Astrocyte (in vitro differentiated cells and primary cell): ENCODE measurements around the gene HECW1. TPM values are rescaled to one million over a fixed set of nuclear protein-coding genes. Genes with fewer than 3 reads are reported as not detected.

Source experiments
- DNase-seq: peaks from one replicate; pipeline ENCODE4 v3.0.0-alpha.2; 2010; ENCODE audit warnings: low read depth
- FAIRE-seq: peaks from 2 replicates; lab custom pipeline; 2011; peaks lifted over from hg19 to GRCh38; lab: Jason Lieb, UNC
- H2AFZ ChIP-seq: 2 replicates; pipeline ENCODE4 v1.6.0; 2012; ENCODE audit warnings: low read depth, low read length, inconsistent platforms
- H3K27ac ChIP-seq: 2 replicates; pipeline ENCODE4 v1.5.1; 2011; ENCODE audit warnings: low read depth, low read length, inconsistent platforms
- H3K27me3 ChIP-seq: 2 replicates; pipeline ENCODE4 v1.6.0; 2011; ENCODE audit warnings: low read length, inconsistent platforms; ENCODE audit not compliant: insufficient read depth
- H3K36me3 ChIP-seq: 2 replicates; pipeline ENCODE4 v1.5.1; 2011; ENCODE audit warnings: low read length, inconsistent platforms; ENCODE audit not compliant: insufficient read depth
- H3K4me1 ChIP-seq: 2 replicates; pipeline ENCODE4 v1.5.1; 2011; ENCODE audit warnings: low read length, inconsistent platforms; ENCODE audit not compliant: insufficient read depth
- H3K4me2 ChIP-seq: 2 replicates; pipeline ENCODE4 v1.6.0; 2012; ENCODE audit warnings: low read length, inconsistent platforms
- H3K4me3 ChIP-seq: 2 replicates; pipeline ENCODE4 v1.5.1; 2011; ENCODE audit warnings: low read depth, mild to moderate bottlenecking, low read length, inconsistent platforms; ENCODE audit not compliant: insufficient read depth
- H3K79me2 ChIP-seq: 2 replicates; pipeline ENCODE4 v1.6.0; 2012; ENCODE audit warnings: mild to moderate bottlenecking, low read length, inconsistent platforms; ENCODE audit not compliant: insufficient read depth
- H3K9ac ChIP-seq: 2 replicates; pipeline ENCODE4 v1.6.0; 2012; ENCODE audit warnings: mild to moderate bottlenecking, low read length, inconsistent platforms
- H3K9me3 ChIP-seq: 2 replicates; pipeline ENCODE4 v1.5.1; 2012; ENCODE audit warnings: low read depth, mild to moderate bottlenecking, low read length, inconsistent platforms; ENCODE audit not compliant: insufficient read depth
- H4K20me1 ChIP-seq: 2 replicates; pipeline ENCODE4 v1.6.0; 2012; ENCODE audit warnings: low read length, inconsistent platforms; ENCODE audit not compliant: insufficient read depth
- H3K27ac Mint-ChIP-seq: one replicate; pipeline ENCODE4 v1.8.0; 2021; ENCODE audit warnings: mild to moderate bottlenecking, mixed read lengths; ENCODE audit not compliant: unreplicated experiment
- H3K27me3 Mint-ChIP-seq: one replicate; pipeline ENCODE4 v1.8.0; 2021; ENCODE audit warnings: low read depth, mixed read lengths; ENCODE audit not compliant: unreplicated experiment
- H3K36me3 Mint-ChIP-seq: one replicate; pipeline ENCODE4 v1.8.0; 2021; ENCODE audit warnings: low read depth, mixed read lengths; ENCODE audit not compliant: unreplicated experiment
- H3K4me1 Mint-ChIP-seq: one replicate; pipeline ENCODE4 v1.8.0; 2021; ENCODE audit warnings: low read depth, mixed read lengths; ENCODE audit not compliant: unreplicated experiment
- H3K4me3 Mint-ChIP-seq: one replicate; pipeline ENCODE4 v1.8.0; 2021; ENCODE audit warnings: mild to moderate bottlenecking, moderate library complexity, mixed read lengths; ENCODE audit not compliant: unreplicated experiment
- H3K9me3 Mint-ChIP-seq: one replicate; pipeline ENCODE4 v1.8.0; 2021; ENCODE audit warnings: mild to moderate bottlenecking, mixed read lengths; ENCODE audit not compliant: unreplicated experiment
- EZH2 ChIP-seq: IDR thresholded peaks from 2 replicates; pipeline ENCODE4 v1.6.1; 2012; ENCODE audit warnings: mild to moderate bottlenecking, low read length, inconsistent platforms; ENCODE audit not compliant: insufficient read depth
- total RNA-seq: library from RNA; stranded (reverse); gene quantifications from 2 replicates; pipeline ENCODE4 v1.2.1, GENCODE V29; 2021
- TF ChIP-seq, protein P1 (sequence below): IDR thresholded peaks from 2 replicates; pipeline ENCODE4 v1.5.1; 2011; ENCODE audit warnings: low read depth, mild to moderate bottlenecking, inconsistent platforms, low read length, moderate library complexity; ENCODE audit not compliant: insufficient read depth

Gene HECW1
- total RNA-seq, 1 donor from 2014 or later, result 3.3 TPM

DNA sequence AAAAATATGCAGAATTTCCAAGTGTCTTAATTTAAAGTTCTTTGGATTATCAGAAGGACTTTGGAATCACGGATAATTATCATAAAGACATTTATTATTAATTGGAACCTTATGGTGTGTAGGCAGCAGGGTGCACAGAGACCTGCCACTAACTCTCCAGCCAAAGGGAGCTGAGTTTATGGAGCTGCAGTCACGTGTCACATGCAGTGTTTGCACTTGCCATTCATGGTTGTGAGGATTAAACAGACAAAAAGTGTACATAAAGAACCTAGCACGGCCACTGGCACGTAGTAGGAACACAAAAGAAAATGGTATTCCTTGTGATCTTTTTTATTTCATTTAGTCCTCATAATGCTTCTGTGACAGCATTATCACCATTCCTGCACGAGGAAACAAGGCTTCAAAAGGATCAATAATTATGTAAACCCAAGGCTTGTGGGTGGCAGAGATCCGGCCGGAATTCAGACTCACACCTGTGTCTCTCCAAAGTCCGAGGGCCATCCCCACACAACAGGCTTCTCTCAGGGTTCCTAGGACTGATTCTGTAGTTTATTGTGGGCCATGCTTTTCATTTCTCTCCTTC lies 326.5 kb downstream of the HECW1 start:
- Mint-ChIP-seq H3K4me3 (no peak overlapping the region), H3K27ac (no peak overlapping the region), H3K4me1 (no peaks in the 10 kb centered on the region), H3K9me3 (no peaks in the 10 kb centered on the region), H3K36me3 (no peaks in the 10 kb centered on the region), H3K27me3 (peaks cover 15% of the 10 kb centered on the region)
- Histone ChIP-seq H3K4me1 (no peaks in the 10 kb centered on the region), H3K4me3 (no peak overlapping the region), H3K4me2 (no peak overlapping the region), H3K79me2 (no peaks in the 10 kb centered on the region), H3K9ac (no peak overlapping the region), H2AFZ (no peak overlapping the region), H3K36me3 (no peaks in the 10 kb centered on the region), H3K27me3 (no peaks in the 10 kb centered on the region), H4K20me1 (no peaks in the 10 kb centered on the region), H3K27ac (no peak overlapping the region), H3K9me3 (no peaks in the 10 kb centered on the region)
- DNase-seq, result no peak
- FAIRE-seq, result no peak
- TF ChIP-seq EZH2, result no peak
- TF ChIP-seq, protein P1, sequence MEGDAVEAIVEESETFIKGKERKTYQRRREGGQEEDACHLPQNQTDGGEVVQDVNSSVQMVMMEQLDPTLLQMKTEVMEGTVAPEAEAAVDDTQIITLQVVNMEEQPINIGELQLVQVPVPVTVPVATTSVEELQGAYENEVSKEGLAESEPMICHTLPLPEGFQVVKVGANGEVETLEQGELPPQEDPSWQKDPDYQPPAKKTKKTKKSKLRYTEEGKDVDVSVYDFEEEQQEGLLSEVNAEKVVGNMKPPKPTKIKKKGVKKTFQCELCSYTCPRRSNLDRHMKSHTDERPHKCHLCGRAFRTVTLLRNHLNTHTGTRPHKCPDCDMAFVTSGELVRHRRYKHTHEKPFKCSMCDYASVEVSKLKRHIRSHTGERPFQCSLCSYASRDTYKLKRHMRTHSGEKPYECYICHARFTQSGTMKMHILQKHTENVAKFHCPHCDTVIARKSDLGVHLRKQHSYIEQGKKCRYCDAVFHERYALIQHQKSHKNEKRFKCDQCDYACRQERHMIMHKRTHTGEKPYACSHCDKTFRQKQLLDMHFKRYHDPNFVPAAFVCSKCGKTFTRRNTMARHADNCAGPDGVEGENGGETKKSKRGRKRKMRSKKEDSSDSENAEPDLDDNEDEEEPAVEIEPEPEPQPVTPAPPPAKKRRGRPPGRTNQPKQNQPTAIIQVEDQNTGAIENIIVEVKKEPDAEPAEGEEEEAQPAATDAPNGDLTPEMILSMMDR, result no peak

DNA sequence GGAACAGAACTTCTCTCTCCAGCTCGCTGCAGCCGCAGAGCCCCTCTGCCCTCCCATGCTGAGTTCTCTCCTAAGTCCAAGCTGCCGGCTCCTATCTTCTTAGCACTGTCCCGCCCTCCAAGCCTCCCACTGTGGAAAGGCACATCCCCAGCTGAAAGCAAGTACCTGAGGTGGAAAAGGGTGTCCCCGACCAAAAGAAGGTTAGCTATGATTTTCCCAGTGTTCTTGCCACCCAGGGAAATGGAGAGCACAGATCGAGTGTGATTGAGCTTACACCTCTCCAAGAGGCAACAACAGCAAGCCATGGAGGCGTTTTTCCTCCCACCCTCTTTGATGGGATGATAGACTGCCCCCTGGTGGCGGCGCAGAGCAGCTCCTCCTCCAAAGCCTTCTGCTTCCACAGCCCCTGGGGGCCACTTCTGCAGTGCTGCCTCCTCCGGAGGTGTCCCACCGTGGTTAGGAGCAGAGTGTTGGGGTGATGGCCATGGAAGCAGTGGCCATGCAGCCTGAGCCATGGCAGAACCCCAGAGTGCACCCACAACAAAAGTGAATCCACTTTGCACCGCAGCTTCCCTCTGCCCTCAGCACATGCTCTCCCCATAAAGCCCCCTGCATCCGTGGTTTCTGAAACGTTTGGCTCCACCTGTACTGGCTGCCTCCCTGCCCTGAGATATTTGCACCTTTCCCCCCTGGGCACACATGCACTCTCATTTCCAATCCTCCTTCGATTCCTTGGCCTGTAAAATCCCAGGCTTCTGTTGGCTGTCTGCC lies 327.4 kb downstream of the HECW1 start:
- H2AFZ ChIP-seq, result no peak overlapping the region
- no peaks in the 10 kb centered on the region for H3K79me2 ChIP-seq
- H3K4me1 Mint-ChIP-seq, result no peaks in the 10 kb centered on the region
- H3K4me3 Mint-ChIP-seq, result no peak overlapping the region
- no peak overlapping the region for H3K27ac ChIP-seq
- FAIRE-seq, result no peak
- peak overlapping the region; percentile 43 for H3K4me2 ChIP-seq
- no peaks in the 10 kb centered on the region for H3K9me3 ChIP-seq
- peaks cover 2% of the 10 kb centered on the region for H3K9me3 Mint-ChIP-seq
- DNase-seq, result peak; percentile 25
- H3K4me3 ChIP-seq, result no peak overlapping the region
- H4K20me1 ChIP-seq, result no peaks in the 10 kb centered on the region
- H3K27me3 Mint-ChIP-seq, result peaks cover 17% of the 10 kb centered on the region
- no peak for TF ChIP-seq EZH2
- TF ChIP-seq, protein P1, result peak; percentile 64
- no peak overlapping the region for H3K27ac Mint-ChIP-seq
- peaks cover 4% of the 10 kb centered on the region for H3K36me3 Mint-ChIP-seq
- H3K36me3 ChIP-seq, result no peaks in the 10 kb centered on the region
- no peaks in the 10 kb centered on the region for H3K27me3 ChIP-seq
- H3K4me1 ChIP-seq, result no peaks in the 10 kb centered on the region
- H3K9ac ChIP-seq, result no peak overlapping the region
